HCT116 (cell line): Measurements from ENCODE around the gene GYS1.

ENCODE experiments used
- EZH2 ChIP-seq: fragments of 200-600 bp; sonication (generic); IDR thresholded peaks from 2 replicates; pipeline ENCODE4 v1.6.1; 2017; ENCODE audit warnings: antibody characterized with exemption, mixed run types
- FOSL1 ChIP-seq: IDR thresholded peaks from 2 replicates; pipeline ENCODE4 v1.6.1; 2012; ENCODE audit warnings: low read depth
- POLR2A ChIP-seq: IDR thresholded peaks from 2 replicates; pipeline ENCODE4 v1.7.0; 2011; ENCODE audit warnings: borderline replicate concordance; ENCODE audit not compliant: insufficient read depth, insufficient read length; ENCODE audit errors: extremely low read depth
- ZFX ChIP-seq: fragments of 450-650 bp; IDR thresholded peaks from 2 replicates; pipeline ENCODE4 v1.6.1; 2017
- ZNF274 ChIP-seq: fragments of 200-500 bp; sonication (Bioruptor generic); IDR thresholded peaks from 2 replicates; pipeline ENCODE4 v1.6.1; 2014; ENCODE audit warnings: mild to moderate bottlenecking, low read depth, low read length, inconsistent platforms
- TF ChIP-seq, protein P1 (sequence below): IDR thresholded peaks from 2 replicates; pipeline ENCODE4 v1.6.1; 2012
- TF ChIP-seq, protein P2 (sequence below), 3 experiments: fragments of 200-600 bp in 1 of 3; sonication (generic) in 1 of 3; IDR thresholded peaks in 2 of 3; conservative IDR thresholded peaks in 1 of 3; 2 replicates each; pipeline ENCODE4 v1.5.1; 2012 to 2017; ENCODE audit warnings: low read depth in 2 of 3, low read length in 2 of 3, antibody characterized with exemption in 1 of 3, borderline replicate concordance in 1 of 3, control low read depth in 1 of 3, mild to moderate bottlenecking in 1 of 3, mixed read lengths in 1 of 3, mixed run types in 1 of 3, moderate library complexity in 1 of 3; ENCODE audit not compliant: insufficient read depth in 1 of 3

DNA sequence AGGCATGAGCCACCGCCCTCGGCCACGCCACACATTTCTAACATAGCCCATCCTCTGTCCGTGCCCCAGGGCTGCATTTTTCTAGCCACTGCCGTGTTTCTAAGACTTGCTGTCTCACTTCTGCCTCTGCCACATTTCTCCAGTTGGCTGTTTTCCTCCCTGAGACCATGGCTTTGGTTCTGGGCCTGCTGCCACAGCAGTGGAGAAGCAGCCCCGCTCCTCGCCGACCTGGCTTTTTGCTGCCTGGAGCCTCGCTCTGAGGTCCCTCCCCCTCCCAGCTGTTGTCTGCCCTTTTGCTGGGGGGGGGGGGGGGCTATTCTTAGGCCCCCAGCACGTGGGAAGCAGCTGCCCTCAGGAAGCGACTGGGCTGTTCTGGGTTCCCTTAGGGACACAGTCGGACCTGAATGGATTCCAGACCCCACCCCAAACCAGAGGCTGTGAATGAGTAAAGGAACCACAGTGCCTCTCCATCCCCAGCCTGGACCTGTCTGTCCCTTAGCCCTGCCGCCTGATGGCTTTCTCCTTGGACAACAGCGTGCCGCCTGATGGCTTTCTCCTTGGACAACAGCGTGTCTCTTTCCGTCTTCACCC, 3.3 kb downstream of the GYS1 start:
- TF ChIP-seq ZFX (no peak), ZNF274 (no peak), EZH2 (no peak), POLR2A (no peak), FOSL1 (no peak)
- TF ChIP-seq, protein P1, sequence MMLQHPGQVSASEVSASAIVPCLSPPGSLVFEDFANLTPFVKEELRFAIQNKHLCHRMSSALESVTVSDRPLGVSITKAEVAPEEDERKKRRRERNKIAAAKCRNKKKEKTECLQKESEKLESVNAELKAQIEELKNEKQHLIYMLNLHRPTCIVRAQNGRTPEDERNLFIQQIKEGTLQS: no peak
- TF ChIP-seq, protein P2, sequence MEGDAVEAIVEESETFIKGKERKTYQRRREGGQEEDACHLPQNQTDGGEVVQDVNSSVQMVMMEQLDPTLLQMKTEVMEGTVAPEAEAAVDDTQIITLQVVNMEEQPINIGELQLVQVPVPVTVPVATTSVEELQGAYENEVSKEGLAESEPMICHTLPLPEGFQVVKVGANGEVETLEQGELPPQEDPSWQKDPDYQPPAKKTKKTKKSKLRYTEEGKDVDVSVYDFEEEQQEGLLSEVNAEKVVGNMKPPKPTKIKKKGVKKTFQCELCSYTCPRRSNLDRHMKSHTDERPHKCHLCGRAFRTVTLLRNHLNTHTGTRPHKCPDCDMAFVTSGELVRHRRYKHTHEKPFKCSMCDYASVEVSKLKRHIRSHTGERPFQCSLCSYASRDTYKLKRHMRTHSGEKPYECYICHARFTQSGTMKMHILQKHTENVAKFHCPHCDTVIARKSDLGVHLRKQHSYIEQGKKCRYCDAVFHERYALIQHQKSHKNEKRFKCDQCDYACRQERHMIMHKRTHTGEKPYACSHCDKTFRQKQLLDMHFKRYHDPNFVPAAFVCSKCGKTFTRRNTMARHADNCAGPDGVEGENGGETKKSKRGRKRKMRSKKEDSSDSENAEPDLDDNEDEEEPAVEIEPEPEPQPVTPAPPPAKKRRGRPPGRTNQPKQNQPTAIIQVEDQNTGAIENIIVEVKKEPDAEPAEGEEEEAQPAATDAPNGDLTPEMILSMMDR (IDR thresholded peaks at IDR 0.05 in 2 of 3, conservative IDR thresholded peaks at IDR 0.05 in 1 of 3; ENCODE audit: borderline replicate concordance in 1 of 3, insufficient read depth in 1 of 3, low read depth in 2 of 3, low read length in 2 of 3): no peak
